ENCODE measurements around the gene IKZF1.

DNA sequence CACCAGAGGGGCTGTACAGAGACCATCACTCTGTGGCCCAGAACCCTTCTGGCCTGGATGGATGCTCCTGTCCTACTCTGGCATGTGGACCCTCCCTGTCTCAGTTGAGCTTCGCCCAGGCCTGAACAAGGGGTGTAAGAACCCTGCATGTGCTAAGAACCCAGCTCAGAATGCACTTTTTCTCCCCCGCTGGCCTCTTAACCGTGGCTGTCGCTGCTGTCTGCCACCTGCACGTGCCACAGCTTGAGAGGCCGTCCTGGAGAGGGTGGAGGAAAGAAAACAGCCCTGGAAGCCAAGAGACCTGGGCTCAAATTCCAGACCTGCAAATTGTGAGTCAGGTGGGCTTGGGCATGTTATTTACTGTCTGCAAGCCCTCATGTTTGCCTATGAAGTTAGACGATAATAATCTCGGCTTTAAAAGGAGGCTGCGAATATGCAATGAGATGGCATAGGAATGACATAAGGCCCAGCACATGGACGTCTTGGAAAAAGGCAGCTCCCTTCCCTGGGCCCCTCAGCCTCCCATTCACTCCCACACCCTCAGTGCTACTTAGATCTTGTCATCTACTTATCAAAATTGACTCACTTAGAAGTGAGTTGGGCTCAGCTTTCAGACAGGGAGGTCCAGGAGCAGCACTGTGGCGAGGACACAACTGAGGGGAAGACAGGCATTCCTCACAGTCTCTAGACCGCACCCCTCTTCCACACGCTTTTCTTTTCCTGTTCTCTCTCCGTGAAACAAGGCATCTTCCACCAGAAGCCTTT, 114.2 kb downstream of the IKZF1 start:
- TF ChIP-seq, protein P1, sequence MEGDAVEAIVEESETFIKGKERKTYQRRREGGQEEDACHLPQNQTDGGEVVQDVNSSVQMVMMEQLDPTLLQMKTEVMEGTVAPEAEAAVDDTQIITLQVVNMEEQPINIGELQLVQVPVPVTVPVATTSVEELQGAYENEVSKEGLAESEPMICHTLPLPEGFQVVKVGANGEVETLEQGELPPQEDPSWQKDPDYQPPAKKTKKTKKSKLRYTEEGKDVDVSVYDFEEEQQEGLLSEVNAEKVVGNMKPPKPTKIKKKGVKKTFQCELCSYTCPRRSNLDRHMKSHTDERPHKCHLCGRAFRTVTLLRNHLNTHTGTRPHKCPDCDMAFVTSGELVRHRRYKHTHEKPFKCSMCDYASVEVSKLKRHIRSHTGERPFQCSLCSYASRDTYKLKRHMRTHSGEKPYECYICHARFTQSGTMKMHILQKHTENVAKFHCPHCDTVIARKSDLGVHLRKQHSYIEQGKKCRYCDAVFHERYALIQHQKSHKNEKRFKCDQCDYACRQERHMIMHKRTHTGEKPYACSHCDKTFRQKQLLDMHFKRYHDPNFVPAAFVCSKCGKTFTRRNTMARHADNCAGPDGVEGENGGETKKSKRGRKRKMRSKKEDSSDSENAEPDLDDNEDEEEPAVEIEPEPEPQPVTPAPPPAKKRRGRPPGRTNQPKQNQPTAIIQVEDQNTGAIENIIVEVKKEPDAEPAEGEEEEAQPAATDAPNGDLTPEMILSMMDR (IDR thresholded peaks at IDR 0.05; ENCODE audit: low read depth, low read length, poor library complexity, severe bottlenecking), result no peak
- no peak for TF ChIP-seq EZH2phosphoT487 (IDR thresholded peaks at IDR 0.05; ENCODE audit: borderline replicate concordance, low read length)
